Neural progenitor cell (in vitro differentiated cells): ENCODE data around the gene CISTR. TPM values are rescaled to one million over a fixed set of nuclear protein-coding genes. Genes with fewer than 3 reads are reported as not detected.

Source experiments
- DNase-seq: peaks from one replicate; pipeline ENCODE4 v3.0.0-alpha.2; 2016; ENCODE audit warnings: low spot score
- H2AFZ ChIP-seq: fragments of 200-600 bp; sonication (generic); replicated peaks from 2 replicates; pipeline ENCODE4 v1.6.1; 2016; ENCODE audit warnings: antibody characterized with exemption
- H3F3A ChIP-seq: fragments of 200-600 bp; sonication (generic); 2 replicates; pipeline ENCODE4 v1.6.1; 2016; ENCODE audit warnings: antibody characterized with exemption, low read depth
- H3K27ac ChIP-seq: fragments of 200-600 bp; sonication (generic); 2 replicates; pipeline ENCODE4 v1.5.1; 2016; ENCODE audit warnings: mild to moderate bottlenecking
- H3K27me3 ChIP-seq: fragments of 200-600 bp; sonication (generic); 2 replicates; pipeline ENCODE4 v1.6.1; 2016; ENCODE audit warnings: mild to moderate bottlenecking, moderate library complexity
- H3K36me3 ChIP-seq: fragments of 200-600 bp; sonication (generic); 2 replicates; pipeline ENCODE4 v1.5.1; 2016
- H3K4me1 ChIP-seq: fragments of 200-600 bp; sonication (generic); 2 replicates; pipeline ENCODE4 v1.6.1; 2016; ENCODE audit warnings: mixed run types
- H3K4me2 ChIP-seq: fragments of 200-600 bp; sonication (generic); 2 replicates; pipeline ENCODE4 v1.6.1; 2016
- H3K4me3 ChIP-seq: fragments of 200-600 bp; sonication (generic); 2 replicates; pipeline ENCODE4 v1.5.1; 2016
- H3K79me2 ChIP-seq: fragments of 200-600 bp; sonication (generic); 2 replicates; pipeline ENCODE4 v1.6.1; 2016; ENCODE audit warnings: low read depth
- H3K9ac ChIP-seq: fragments of 200-600 bp; sonication (generic); 2 replicates; pipeline ENCODE4 v1.6.1; 2016
- H3K9me3 ChIP-seq: fragments of 200-600 bp; sonication (generic); 2 replicates; pipeline ENCODE4 v1.5.1; 2016; ENCODE audit warnings: low read depth
- H4K20me1 ChIP-seq: fragments of 200-600 bp; sonication (generic); 2 replicates; pipeline ENCODE4 v1.6.1; 2016; ENCODE audit warnings: low read depth
- H3K27ac Mint-ChIP-seq: 3 replicates; pipeline ENCODE4 v1.8.0; 2021; ENCODE audit warnings: mixed read lengths
- H3K27me3 Mint-ChIP-seq: 2 replicates; pipeline ENCODE4 v1.8.0; 2022; ENCODE audit warnings: low read depth, mild to moderate bottlenecking, inconsistent platforms, moderate library complexity, mixed read lengths; ENCODE audit not compliant: insufficient read depth
- H3K36me3 Mint-ChIP-seq: 3 replicates; pipeline ENCODE4 v1.8.0; 2021; ENCODE audit warnings: mixed read lengths
- H3K4me1 Mint-ChIP-seq: 3 replicates; pipeline ENCODE4 v1.8.0; 2021; ENCODE audit warnings: mixed read lengths
- H3K4me3 Mint-ChIP-seq: 3 replicates; pipeline ENCODE4 v1.8.0; 2021; ENCODE audit warnings: mild to moderate bottlenecking, moderate library complexity, mixed read lengths
- H3K9me3 Mint-ChIP-seq: 3 replicates; pipeline ENCODE4 v1.8.0; 2020; ENCODE audit warnings: mixed read lengths
- CTCF ChIP-seq: fragments of 200-600 bp; sonication (generic); IDR thresholded peaks from 2 replicates; pipeline ENCODE4 v1.5.1; 2017; ENCODE audit warnings: antibody characterized with exemption, mild to moderate bottlenecking
- EZH2 ChIP-seq: fragments of 200-600 bp; sonication (generic); IDR thresholded peaks from 2 replicates; pipeline ENCODE4 v1.6.1; 2017; ENCODE audit warnings: antibody characterized with exemption, mild to moderate bottlenecking, moderate library complexity
- EZH2phosphoT487 ChIP-seq: fragments of 200-600 bp; sonication (generic); IDR thresholded peaks from 2 replicates; pipeline ENCODE4 v1.6.1; 2017; ENCODE audit warnings: antibody characterized with exemption
- total RNA-seq: library from RNA; depleted of rRNA; stranded (reverse); fragments of >200 nt; gene quantifications from 2 replicates; pipeline ENCODE4 v1.2.3, GENCODE V29; 2015; ENCODE audit warnings: low replicate concordance

Gene CISTR
- total RNA-seq, 1 donor from 2014 or later, result not detected

GRCh38 chr12:53698948-53699677, 52.7 kb downstream of the CISTR start:
- H3K4me1 Mint-ChIP-seq, result peaks cover 32% of the 10 kb centered on the region
- no peak overlapping the region for H3K4me2 ChIP-seq
- peaks cover 30% of the 10 kb centered on the region for H3K4me1 ChIP-seq
- H3K27ac ChIP-seq, result no peak overlapping the region
- peaks cover 19% of the 10 kb centered on the region for H3F3A ChIP-seq
- no peaks in the 10 kb centered on the region for H3K79me2 ChIP-seq
- H2AFZ ChIP-seq, result no peak overlapping the region
- H3K4me3 Mint-ChIP-seq, result no peak overlapping the region
- H3K9ac ChIP-seq, result no peak overlapping the region
- DNase-seq, result no peak
- TF ChIP-seq EZH2phosphoT487 (no peak), CTCF (no peak), EZH2 (no peak)
- H3K9me3 ChIP-seq, result no peaks in the 10 kb centered on the region
- no peaks in the 10 kb centered on the region for H3K36me3 ChIP-seq
- H3K27me3 Mint-ChIP-seq, result peaks cover 57% of the 10 kb centered on the region
- no peak overlapping the region for H3K4me3 ChIP-seq
- H3K27ac Mint-ChIP-seq, result no peak overlapping the region
- H3K36me3 Mint-ChIP-seq, result peaks cover 2% of the 10 kb centered on the region
- no peaks in the 10 kb centered on the region for H4K20me1 ChIP-seq
- peaks cover 100% of the 10 kb centered on the region for H3K27me3 ChIP-seq
- peaks cover 5% of the 10 kb centered on the region for H3K9me3 Mint-ChIP-seq

DNA sequence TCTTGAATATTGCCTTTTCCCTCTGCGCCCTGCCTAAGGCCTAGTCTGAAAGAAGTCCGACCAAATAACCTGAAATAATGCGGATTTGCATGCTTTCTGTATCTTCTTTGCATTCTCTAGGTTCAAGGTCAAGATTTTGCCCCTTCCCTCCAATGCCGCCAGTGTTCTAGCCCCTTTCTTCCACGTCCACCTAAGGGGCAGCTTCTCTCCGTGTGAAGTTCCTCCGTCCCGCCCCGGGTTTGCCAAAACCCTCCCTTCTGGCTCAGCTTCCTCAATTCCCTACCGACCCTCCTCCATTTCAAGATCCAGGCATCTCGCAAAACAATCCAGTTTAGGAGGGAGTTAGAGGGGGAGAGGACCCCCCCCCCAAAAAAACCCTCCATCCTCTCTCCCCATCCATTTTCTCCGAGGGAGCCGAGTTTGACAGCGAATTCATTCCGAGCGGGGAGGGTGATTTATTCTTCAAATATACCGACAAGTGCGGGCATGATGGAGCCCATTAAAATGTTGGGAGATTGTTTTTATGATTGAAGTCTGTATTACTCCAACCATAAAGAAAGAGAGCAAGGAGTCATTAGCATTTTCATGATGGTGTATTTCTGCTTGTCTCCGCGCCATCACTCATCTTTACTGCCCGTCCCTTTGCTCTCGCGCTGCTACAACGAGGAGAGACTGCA, 55.0 kb downstream of the CISTR start:
- Mint-ChIP-seq H3K4me1 (peaks cover 32% of the 10 kb centered on the region), H3K9me3 (peaks cover 5% of the 10 kb centered on the region), H3K4me3 (peak overlapping the region; percentile 74), H3K27me3 (peaks cover 64% of the 10 kb centered on the region), H3K27ac (no peak overlapping the region), H3K36me3 (peaks cover 2% of the 10 kb centered on the region)
- Histone ChIP-seq H3K4me2 (peak overlapping the region; percentile 87), H3K36me3 (no peaks in the 10 kb centered on the region), H3K9ac (no peak overlapping the region), H3K27me3 (peaks cover 98% of the 10 kb centered on the region), H2AFZ (peak overlapping the region; percentile 23), H4K20me1 (no peaks in the 10 kb centered on the region), H3K27ac (no peak overlapping the region), H3F3A (peaks cover 26% of the 10 kb centered on the region), H3K79me2 (no peaks in the 10 kb centered on the region), H3K9me3 (no peaks in the 10 kb centered on the region), H3K4me1 (peaks cover 27% of the 10 kb centered on the region), H3K4me3 (peak overlapping the region; percentile 43)
- no peak for DNase-seq
- TF ChIP-seq EZH2, result peak; percentile 70
- no peak for TF ChIP-seq CTCF
- peak; percentile 64 for TF ChIP-seq EZH2phosphoT487

Other genes starting within 250 kb of the CISTR start
- not detected in 2 replicates for gene NPFF, start 244.5 kb downstream of the CISTR start, total RNA-seq
- 12.7 and 15.9 TPM in 2 replicates for gene ATF7, start 125.6 kb downstream of the CISTR start, total RNA-seq
- 461 and 715 TPM in 2 replicates for gene ATP5MC2, start 75.9 kb downstream of the CISTR start, total RNA-seq
- 25.3 and 46.0 TPM in 2 replicates for gene CALCOCO1, start 24.5 kb downstream of the CISTR start, total RNA-seq
- gene HOXC13, start 186.9 kb upstream of the CISTR start, total RNA-seq, result not detected in 2 replicates
- gene HOXC12, start 202.9 kb upstream of the CISTR start, total RNA-seq, result not detected in 2 replicates
- not detected in 2 replicates for gene HOXC11, start 221.1 kb upstream of the CISTR start, total RNA-seq
- gene HOTAIR, start 223.0 kb upstream of the CISTR start, total RNA-seq, result not detected in 2 replicates
- gene HOXC10, start 233.2 kb upstream of the CISTR start, total RNA-seq, result not detected in 2 replicates
- gene HOXC9, start 248.2 kb upstream of the CISTR start, total RNA-seq, result not detected in 2 replicates